ENCODE data around the gene RGMA. TPM values are rescaled to one million over a fixed set of nuclear protein-coding genes. Genes with fewer than 3 reads are reported as not detected.

RGMA gene
- total and polyA plus RNA-seq, 10 of the 15 experiments (the other 5 are each of a cell fraction or from before 2014, with no cell fraction given), result not detected

DNA sequence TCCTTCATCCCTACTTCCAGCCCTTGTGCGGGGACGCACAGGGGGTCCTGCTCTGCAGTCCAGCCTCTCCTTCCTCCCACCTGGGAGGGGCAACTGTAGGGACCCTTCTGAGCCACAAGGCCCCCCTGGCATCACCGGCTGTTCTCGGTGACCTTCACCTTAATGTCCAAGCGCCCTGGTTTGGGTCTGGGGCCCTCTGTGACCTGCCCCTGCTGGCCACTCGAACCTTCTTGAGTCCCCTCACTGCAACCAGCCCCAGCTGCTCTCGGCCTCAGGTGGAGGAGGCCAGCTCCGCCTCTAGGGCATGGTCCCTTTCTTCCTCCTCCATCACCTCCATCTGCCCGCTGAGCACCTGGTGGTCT is 57.9 kb downstream of the RGMA start (continued):
- TF ChIP-seq CUX1 (IDR thresholded peaks at IDR 0.05; ENCODE audit: insufficient replicate concordance, low read depth, low read length) (no peak), CHD2 (IDR thresholded peaks at IDR 0.05; ENCODE audit: borderline replicate concordance, low read depth, low read length) (no peak), TCF7 (IDR thresholded peaks at IDR 0.05; ENCODE audit: borderline replicate concordance) (no peak), IKZF1 (conservative IDR thresholded peaks at IDR 0.05) (no peak)

GRCh38 chr15:93030430-93031102 is 58.4 kb downstream of the RGMA start:
- Histone ChIP-seq H3K4me2 (ENCODE audit: control insufficient read depth, insufficient read depth) (no peak overlapping the region), H3K79me2 (ENCODE audit: control insufficient read depth, insufficient read depth, low read length) (no peaks in the 10 kb centered on the region), H3K4me1 (ENCODE audit: control insufficient read depth, insufficient read depth, low read length) (no peaks in the 10 kb centered on the region), H4K20me1 (ENCODE audit: control insufficient read depth, insufficient read depth) (peaks cover 4% of the 10 kb centered on the region), H3K36me3 (ENCODE audit: control insufficient read depth in 2 of 2, insufficient read depth in 2 of 2, low read length in 1 of 2) (peaks cover 7 to 10% of the 10 kb centered on the region in 2 experiments), H3K27ac (ENCODE audit: control insufficient read depth, insufficient read depth) (no peak overlapping the region), H2AFZ (ENCODE audit: control insufficient read depth, low read depth, low read length) (no peak overlapping the region), H3K4me3 (no peak overlapping the region), H3K9me3 (replicated peaks; ENCODE audit: control insufficient read depth, insufficient read depth, low read length) (no peaks in the 10 kb centered on the region), H3K9ac (ENCODE audit: control insufficient read depth, insufficient read depth, low read length) (no peak overlapping the region), H3K27me3 (replicated peaks in 1 of 2; ENCODE audit: control insufficient read depth in 2 of 2, insufficient read depth in 2 of 2, low read length in 1 of 2) (no peaks in the 10 kb centered on the region)
- intact Hi-C loops (cut with micrococcal nuclease; ENCODE audit: unreplicated experiment) (loop anchor here (2.0 to 10.0 kb wide), 3 partner anchors 236 to 1090 kb away; no protein-coding TSS in a partner anchor), in situ Hi-C loops (cut with MboI) (loop anchor here (25.0 kb wide), 1 partner anchor 1282 kb away; no protein-coding TSS in a partner anchor)
- ChIA-PET CTCF (interaction anchor here (0.6 to 5.8 kb wide), 29 partner anchors 10 to 1234 kb away, joined by 3 to 54 read pairs (median 3); partner anchors contain the start of gene CHD2), SMC1A (ENCODE audit: uncharacterized antibody, unreplicated experiment) (interaction anchor here (0.8 to 2.1 kb wide), 6 partner anchors 10 to 1086 kb away, joined by 3 to 6 read pairs (median 4); no protein-coding TSS in a partner anchor), POLR2A (no interaction called here), RAD21 (ENCODE audit: unreplicated experiment) (interaction anchor here (0.5 to 3.7 kb wide), 11 partner anchors 29 to 1293 kb away, joined by 3 to 40 read pairs (median 5); no protein-coding TSS in a partner anchor)
- WGBS (ENCODE audit: insufficient coverage, insufficient replicate concordance, low lambda C conversion rate, missing lambda C conversion rate), result 22% methylated on average over 20 of the region's 20 CpGs
- DNase-seq (ENCODE audit: low read depth, low spot score) (peak; percentile 7), ATAC-seq (peak; percentile 93), FAIRE-seq (peak; percentile 62)
- BruUV-seq (replicated peaks), result no TSS peak
- peak; percentile 40; the same call in 1 of the 2 replicates for TF ChIP-seq RUNX3 (IDR thresholded peaks at IDR 0.05; ENCODE audit: low read length)
- peak; percentile 74 for TF ChIP-seq SMC3 (IDR thresholded peaks at IDR 0.05; ENCODE audit: borderline replicate concordance, low read length)
- TF ChIP-seq ATF2 (IDR thresholded peaks at IDR 0.05; ENCODE audit: low read length), result no peak
- no peak for TF ChIP-seq NKRF (conservative IDR thresholded peaks at IDR 0.05)
- peak; percentile 78 for TF ChIP-seq RAD21 (IDR thresholded peaks at IDR 0.05; ENCODE audit: insufficient read depth, low read depth, low read length)
- TF ChIP-seq, protein P1, sequence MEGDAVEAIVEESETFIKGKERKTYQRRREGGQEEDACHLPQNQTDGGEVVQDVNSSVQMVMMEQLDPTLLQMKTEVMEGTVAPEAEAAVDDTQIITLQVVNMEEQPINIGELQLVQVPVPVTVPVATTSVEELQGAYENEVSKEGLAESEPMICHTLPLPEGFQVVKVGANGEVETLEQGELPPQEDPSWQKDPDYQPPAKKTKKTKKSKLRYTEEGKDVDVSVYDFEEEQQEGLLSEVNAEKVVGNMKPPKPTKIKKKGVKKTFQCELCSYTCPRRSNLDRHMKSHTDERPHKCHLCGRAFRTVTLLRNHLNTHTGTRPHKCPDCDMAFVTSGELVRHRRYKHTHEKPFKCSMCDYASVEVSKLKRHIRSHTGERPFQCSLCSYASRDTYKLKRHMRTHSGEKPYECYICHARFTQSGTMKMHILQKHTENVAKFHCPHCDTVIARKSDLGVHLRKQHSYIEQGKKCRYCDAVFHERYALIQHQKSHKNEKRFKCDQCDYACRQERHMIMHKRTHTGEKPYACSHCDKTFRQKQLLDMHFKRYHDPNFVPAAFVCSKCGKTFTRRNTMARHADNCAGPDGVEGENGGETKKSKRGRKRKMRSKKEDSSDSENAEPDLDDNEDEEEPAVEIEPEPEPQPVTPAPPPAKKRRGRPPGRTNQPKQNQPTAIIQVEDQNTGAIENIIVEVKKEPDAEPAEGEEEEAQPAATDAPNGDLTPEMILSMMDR (IDR thresholded peaks at IDR 0.05 in 2 of 3, conservative IDR thresholded peaks at IDR 0.05 in 1 of 3; ENCODE audit: control insufficient read depth in 2 of 3, extremely low read depth in 1 of 3, insufficient read depth in 1 of 3, low read depth in 3 of 3, low read length in 3 of 3), result peak; percentile 80 to 88 (median 85); a peak in 5 of 6 replicates

Measured in GM12878 (cell line).